Naive thymus-derived CD4-positive, alpha-beta T cell (primary cell): Measurements from ENCODE around the gene SFTPD. TPM values are rescaled to one million over a fixed set of nuclear protein-coding genes. Genes with fewer than 3 reads are reported as not detected.

ENCODE experiments used
- ATAC-seq: fragments of 150-1000 bp; cut with Tn5 transposase; 2 replicates; pipeline ENCODE4 v1.10.0; 2021; ENCODE audit warnings: mild to moderate bottlenecking, moderate library complexity
- CTCF ChIA-PET: fragments of 350-600 bp; sonication (Branson Sonifier 250); formaldehyde crosslinking; loops from one replicate; lab custom pipeline; 2021; ENCODE audit warnings: antibody characterized with exemption; lab: Charles Lee
- POLR2A ChIA-PET: fragments of 350-600 bp; sonication (Branson Sonifier 250); formaldehyde crosslinking; loops from one replicate; lab custom pipeline; 2021; ENCODE audit warnings: antibody characterized with exemption, inconsistent platforms; lab: Charles Lee
- DNase-seq, 9 donors: peaks; one replicate each; pipeline versions ENCODE4 v3.0.0 to v3.0.0-alpha.2; 2020 to 2022; ENCODE audit warnings: mixed read lengths in 1 of 9
- H3K27ac ChIP-seq: one replicate; pipeline ENCODE4 v1.7.0; 2013; ENCODE audit warnings: mild to moderate bottlenecking, low read depth, low read length, moderate library complexity
- H3K27me3 ChIP-seq, 2 donors: one replicate each; pipeline ENCODE4 v1.7.0; 2013; ENCODE audit warnings: low read length in 2 of 2, mild to moderate bottlenecking in 2 of 2, moderate library complexity in 2 of 2; ENCODE audit not compliant: control insufficient read depth in 2 of 2, insufficient read depth in 2 of 2
- H3K36me3 ChIP-seq, 3 experiments: 1 replicate in 2 of 3; 2 replicates in 1 of 3; pipeline ENCODE4 v1.7.0; 2013; ENCODE audit warnings: low read length in 3 of 3, mild to moderate bottlenecking in 3 of 3, moderate library complexity in 1 of 3; ENCODE audit not compliant: insufficient read depth in 3 of 3, control insufficient read depth in 2 of 3
- H3K4me1 ChIP-seq, 2 donors: one replicate each; pipeline ENCODE4 v1.7.0; 2013; ENCODE audit warnings: low read length in 2 of 2, mild to moderate bottlenecking in 2 of 2, moderate library complexity in 1 of 2; ENCODE audit not compliant: control insufficient read depth in 2 of 2, insufficient read depth in 2 of 2
- H3K4me3 ChIP-seq: 2 replicates; pipeline ENCODE4 v1.7.0; 2013; ENCODE audit warnings: mild to moderate bottlenecking, low read length
- H3K9me3 ChIP-seq, 3 experiments: 1 replicate in 2 of 3; 2 replicates in 1 of 3; pipeline ENCODE4 v1.7.0; 2013; ENCODE audit warnings: low read length in 3 of 3; ENCODE audit not compliant: control insufficient read depth in 2 of 3
- H3K27ac Mint-ChIP-seq, 9 donors: one replicate each; pipeline ENCODE4 v1.8.0; 2020 to 2022; ENCODE audit warnings: mixed read lengths in 9 of 9, mild to moderate bottlenecking in 8 of 9, moderate library complexity in 5 of 9, inconsistent platforms in 2 of 9
- H3K27me3 Mint-ChIP-seq, 5 donors: one replicate each; pipeline ENCODE4 v1.8.0; 2021 to 2022; ENCODE audit warnings: mixed read lengths in 5 of 5, mild to moderate bottlenecking in 1 of 5
- H3K36me3 Mint-ChIP-seq, 5 donors: one replicate each; pipeline ENCODE4 v1.8.0; 2020 to 2022; ENCODE audit warnings: mixed read lengths in 5 of 5, mild to moderate bottlenecking in 3 of 5, inconsistent platforms in 1 of 5
- H3K4me1 Mint-ChIP-seq, 7 donors: one replicate each; pipeline ENCODE4 v1.8.0; 2020 to 2022; ENCODE audit warnings: mixed read lengths in 7 of 7, mild to moderate bottlenecking in 3 of 7, inconsistent platforms in 1 of 7
- H3K4me3 Mint-ChIP-seq, 10 donors: one replicate each; pipeline ENCODE4 v1.8.0; 2020 to 2022; ENCODE audit warnings: mild to moderate bottlenecking in 10 of 10, mixed read lengths in 10 of 10, moderate library complexity in 6 of 10, inconsistent platforms in 2 of 10
- H3K9me3 Mint-ChIP-seq, 11 donors: one replicate each; pipeline ENCODE4 v1.8.0; 2020 to 2022; ENCODE audit warnings: mixed read lengths in 11 of 11, mild to moderate bottlenecking in 4 of 11, inconsistent platforms in 1 of 11, moderate library complexity in 1 of 11
- intact Hi-C, 2 donors: fragments of 100-400 bp; cut with micrococcal nuclease; formaldehyde crosslinking; loops; one replicate each; pipeline ENCODE4 v1.15.1; 2023
- polyA plus RNA-seq, 2 donors: library from polyadenylated mRNA; unstranded; fragments of 300-500 nt; fragmentation: Illumina TruSeq; gene quantifications; one replicate each; pipeline ENCODE4 v1.2.3, GENCODE V29; 2021
- total RNA-seq, 6 experiments: library from RNA in 5 of 6; stranded (reverse) in 5 of 6; gene quantifications; 1 replicate in 5 of 6; 2 replicates in 1 of 6; pipeline ENCODE4 v1.2.3 and lab custom pipeline; 2021 to 2026

SFTPD gene
- total and polyA plus RNA-seq, 7 experiments from 2014 or later = 0.59 TPM; not detected in 6

- DNase-seq (no peak), ATAC-seq (no peak)
- Histone ChIP-seq H3K27ac (no peak overlapping the region), H3K4me1 (no peaks in the 10 kb centered on the region), H3K4me3 (no peak overlapping the region), H3K27me3 (no peaks in the 10 kb centered on the region), H3K9me3 (no peaks in the 10 kb centered on the region), H3K36me3 (no peaks in the 10 kb centered on the region)
- intact Hi-C loops = no loop called here
- Mint-ChIP-seq H3K27me3 (peaks cover 0 to 20% (median 8%) of the 10 kb centered on the region in 5 donors), H3K4me3 (no peak overlapping the region), H3K4me1 (peaks cover 4 to 19% (median 14%) of the 10 kb centered on the region in 7 donors), H3K9me3 (no peaks in the 10 kb centered on the region), H3K27ac (no peak overlapping the region), H3K36me3 (peaks cover 0 to 5% (median 0%) of the 10 kb centered on the region in 5 donors)
- CTCF ChIA-PET = no interaction called here
- POLR2A ChIA-PET = no interaction called here
These were observed 8.5 kb downstream of the SFTPD start for GRCh38 chr10:79940431-79940830.

DNA sequence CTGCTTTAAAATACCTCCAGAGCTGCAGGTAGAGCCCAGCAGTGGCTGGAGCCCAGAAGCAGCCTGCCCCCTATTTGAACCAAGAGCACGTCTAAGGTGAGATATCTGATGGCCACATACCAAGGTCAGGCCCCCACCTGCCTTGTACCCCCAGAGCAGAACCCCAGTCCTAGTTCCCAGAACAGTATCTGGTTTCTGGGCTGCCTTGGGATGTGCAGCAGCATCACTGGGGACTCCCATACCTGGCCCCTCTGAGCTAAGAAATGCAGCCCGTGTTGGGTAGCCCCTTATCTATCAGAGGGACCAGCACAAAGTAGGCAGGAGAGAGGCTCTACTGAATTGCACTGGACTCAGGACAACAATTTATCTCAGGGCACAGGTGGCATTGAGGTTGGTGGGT, 8.9 kb downstream of the SFTPD start:
- Mint-ChIP-seq H3K9me3 (no peaks in the 10 kb centered on the region), H3K4me1 (peaks cover 4 to 19% (median 14%) of the 10 kb centered on the region in 7 donors), H3K27me3 (peaks cover 0 to 23% (median 8%) of the 10 kb centered on the region in 5 donors), H3K36me3 (peaks cover 0 to 5% (median 0%) of the 10 kb centered on the region in 5 donors), H3K27ac (no peak overlapping the region), H3K4me3 (no peak overlapping the region)
- DNase-seq = no peak
- no peaks in the 10 kb centered on the region for H3K9me3 ChIP-seq
- no peaks in the 10 kb centered on the region for H3K4me1 ChIP-seq
- ChIA-PET POLR2A (no interaction called here), CTCF (no interaction called here)
- no peaks in the 10 kb centered on the region for H3K36me3 ChIP-seq
- H3K27me3 ChIP-seq = no peaks in the 10 kb centered on the region
- intact Hi-C loops = no loop called here
- H3K27ac ChIP-seq = no peak overlapping the region
- H3K4me3 ChIP-seq = no peak overlapping the region
- no peak for ATAC-seq

DNA sequence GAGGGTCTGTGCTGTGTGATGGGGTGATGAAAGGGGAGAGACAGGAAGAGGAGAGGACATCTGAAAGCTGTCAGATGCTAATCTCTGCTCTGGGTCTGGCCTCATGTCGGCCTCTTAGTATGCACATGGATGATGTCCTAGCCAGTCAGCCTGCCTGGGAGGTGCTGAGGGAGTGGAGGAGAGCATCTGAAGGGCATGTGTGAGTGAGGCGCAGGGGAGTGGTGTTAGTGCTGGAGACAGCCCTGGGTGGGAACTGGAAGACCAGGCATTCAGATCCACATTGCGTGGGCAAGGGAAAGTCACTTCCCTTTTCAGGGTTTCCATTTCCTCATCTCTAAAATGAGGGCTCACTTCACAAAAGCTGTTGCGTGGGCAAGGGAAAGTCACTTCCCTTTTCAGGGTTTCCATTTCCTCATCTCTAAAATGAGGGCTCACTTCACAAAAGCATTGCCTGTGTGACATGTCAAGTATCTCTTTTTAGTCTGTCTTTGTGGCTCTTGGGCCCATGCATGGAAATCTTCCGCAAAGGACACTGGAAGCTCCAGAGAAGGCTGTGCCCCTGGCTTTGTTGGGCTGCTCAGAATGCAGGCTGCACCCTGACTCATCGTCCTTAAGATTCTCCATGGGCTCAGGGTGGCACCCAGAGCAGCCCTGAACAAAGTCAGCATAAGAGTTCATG, 10.0 kb downstream of the SFTPD start:
- Histone ChIP-seq H3K9me3 (no peaks in the 10 kb centered on the region), H3K27ac (no peak overlapping the region), H3K4me1 (no peaks in the 10 kb centered on the region), H3K27me3 (no peaks in the 10 kb centered on the region), H3K4me3 (no peak overlapping the region), H3K36me3 (no peaks in the 10 kb centered on the region)
- DNase-seq = peak in 1 of 9 donors; percentile 21
- H3K27ac Mint-ChIP-seq = no peak overlapping the region
- H3K4me3 Mint-ChIP-seq = peak overlapping the region in 3 of 10 donors; percentile 4 to 34 (median 16)
- intact Hi-C loops = no loop called here
- ChIA-PET POLR2A (no interaction called here), CTCF (no interaction called here)
- peak; percentile 90 for ATAC-seq
- H3K9me3 Mint-ChIP-seq = no peaks in the 10 kb centered on the region
- peaks cover 0 to 5% (median 0%) of the 10 kb centered on the region in 5 donors for H3K36me3 Mint-ChIP-seq
- H3K4me1 Mint-ChIP-seq = peaks cover 4 to 19% (median 14%) of the 10 kb centered on the region in 7 donors
- H3K27me3 Mint-ChIP-seq = peaks cover 4 to 25% (median 10%) of the 10 kb centered on the region in 5 donors

DNA sequence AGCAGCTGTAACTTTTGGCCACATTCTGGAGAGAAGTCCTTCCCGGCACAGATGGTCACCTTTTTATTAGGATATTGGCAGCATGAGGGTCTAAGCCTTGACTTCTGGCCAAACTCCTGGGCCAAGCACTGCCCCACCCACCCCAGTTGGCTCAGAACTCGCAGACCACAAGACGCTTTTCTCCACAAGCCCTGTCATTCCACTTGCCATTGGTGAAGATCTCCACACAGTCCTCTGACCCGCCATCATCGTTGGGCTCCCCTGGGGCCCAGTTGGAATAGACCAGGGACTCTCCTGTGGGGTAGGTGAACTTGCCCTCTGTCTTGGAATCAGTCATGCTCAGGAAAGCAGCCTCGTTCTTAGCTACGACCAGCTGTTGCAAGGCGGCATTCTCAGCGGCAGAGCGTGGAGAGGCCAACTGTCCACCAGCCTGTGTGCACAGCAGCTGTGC, 11.2 kb downstream of the SFTPD start:
- H3K36me3 Mint-ChIP-seq = peaks cover 0 to 5% (median 0%) of the 10 kb centered on the region in 5 donors
- H3K9me3 Mint-ChIP-seq = no peaks in the 10 kb centered on the region
- no peak overlapping the region for H3K27ac Mint-ChIP-seq
- Histone ChIP-seq H3K27ac (no peak overlapping the region), H3K27me3 (no peaks in the 10 kb centered on the region), H3K9me3 (no peaks in the 10 kb centered on the region), H3K4me3 (no peak overlapping the region), H3K36me3 (no peaks in the 10 kb centered on the region), H3K4me1 (no peaks in the 10 kb centered on the region)
- H3K27me3 Mint-ChIP-seq = peaks cover 7 to 31% (median 12%) of the 10 kb centered on the region in 5 donors
- ChIA-PET CTCF (no interaction called here), POLR2A (no interaction called here)
- peaks cover 4 to 19% (median 14%) of the 10 kb centered on the region in 7 donors for H3K4me1 Mint-ChIP-seq
- ATAC-seq (no peak), DNase-seq (no peak)
- intact Hi-C loops = no loop called here
- peak overlapping the region in 1 of 10 donors; percentile 34 for H3K4me3 Mint-ChIP-seq

DNA sequence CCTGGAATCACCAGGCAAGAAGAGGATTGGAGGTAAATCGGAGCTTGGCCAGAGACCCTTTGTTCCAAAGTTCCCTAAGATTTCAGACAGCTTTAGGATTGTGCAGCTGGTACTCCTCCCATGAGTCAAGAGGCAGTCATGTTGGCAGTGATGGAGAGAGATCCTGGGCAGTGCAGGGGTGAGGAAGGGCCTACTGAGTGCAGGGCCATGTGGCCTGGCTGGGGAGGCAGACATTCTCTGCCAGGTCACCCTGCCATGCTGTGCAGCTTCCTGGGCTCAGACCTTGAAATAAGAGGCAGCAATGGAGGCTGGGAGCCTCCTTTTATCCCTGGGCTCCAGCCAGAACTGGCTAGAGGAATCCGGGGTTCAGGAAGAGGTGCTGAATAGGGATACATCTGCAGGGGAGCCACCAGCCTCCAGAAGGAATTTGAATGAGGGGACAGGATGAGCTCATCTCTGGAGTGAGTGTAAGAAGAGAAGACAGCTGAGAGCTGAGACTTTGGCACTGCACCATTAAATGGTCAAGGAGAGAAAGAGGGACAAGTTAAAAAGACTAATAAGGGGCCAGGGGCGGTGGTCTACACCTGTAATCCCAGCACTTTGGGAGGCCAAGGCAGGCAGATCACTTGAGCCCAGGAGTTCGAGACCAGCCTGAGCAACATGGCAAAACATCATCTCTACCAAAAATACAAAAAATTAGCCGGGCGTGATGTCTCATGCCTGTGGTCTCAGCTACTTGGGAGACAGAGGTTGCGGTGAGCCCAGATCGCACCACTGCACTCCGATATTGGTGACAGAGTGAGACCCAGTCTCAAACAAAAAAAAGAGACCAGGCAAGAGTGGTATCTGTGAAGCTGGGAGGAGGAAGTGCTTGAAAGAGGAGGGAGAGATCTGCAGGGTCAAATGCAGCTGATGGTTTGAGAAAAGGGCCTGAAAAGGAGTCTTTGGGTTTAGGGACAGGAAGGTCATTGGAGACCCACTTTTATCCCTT, 12.0 kb downstream of the SFTPD start:
- Histone ChIP-seq H3K36me3 (no peaks in the 10 kb centered on the region), H3K4me1 (no peaks in the 10 kb centered on the region), H3K9me3 (no peaks in the 10 kb centered on the region), H3K27ac (no peak overlapping the region), H3K27me3 (no peaks in the 10 kb centered on the region), H3K4me3 (no peak overlapping the region)
- ChIA-PET POLR2A (no interaction called here), CTCF (no interaction called here)
- intact Hi-C loops = no loop called here
- no peak for DNase-seq
- no peaks in the 10 kb centered on the region for H3K9me3 Mint-ChIP-seq
- ATAC-seq = no peak
- peak overlapping the region in 1 of 9 donors; percentile 11 for H3K27ac Mint-ChIP-seq
- H3K4me1 Mint-ChIP-seq = peaks cover 4 to 19% (median 14%) of the 10 kb centered on the region in 7 donors
- no peak overlapping the region for H3K4me3 Mint-ChIP-seq
- peaks cover 7 to 39% (median 18%) of the 10 kb centered on the region in 5 donors for H3K27me3 Mint-ChIP-seq
- peaks cover 0 to 5% (median 0%) of the 10 kb centered on the region in 5 donors for H3K36me3 Mint-ChIP-seq

- Mint-ChIP-seq H3K4me3 (no peak overlapping the region), H3K9me3 (no peaks in the 10 kb centered on the region), H3K27ac (no peak overlapping the region), H3K27me3 (peaks cover 27 to 54% (median 40%) of the 10 kb centered on the region in 5 donors), H3K36me3 (peaks cover 0 to 5% (median 0%) of the 10 kb centered on the region in 5 donors), H3K4me1 (peaks cover 6 to 13% (median 7%) of the 10 kb centered on the region in 7 donors)
- H3K9me3 ChIP-seq = no peaks in the 10 kb centered on the region
- no peak for DNase-seq
- no peaks in the 10 kb centered on the region for H3K4me1 ChIP-seq
- H3K27ac ChIP-seq = no peak overlapping the region
- ATAC-seq = no peak
- no peak overlapping the region for H3K4me3 ChIP-seq
- intact Hi-C loops = no loop called here
- ChIA-PET CTCF (no interaction called here), POLR2A (no interaction called here)
- no peaks in the 10 kb centered on the region for H3K27me3 ChIP-seq
- H3K36me3 ChIP-seq = no peaks in the 10 kb centered on the region
These were observed 14.9 kb downstream of the SFTPD start for GRCh38 chr10:79933961-79934360.
